ENCODE measurements around the gene LOXL3.

Gene LOXL3

DNA sequence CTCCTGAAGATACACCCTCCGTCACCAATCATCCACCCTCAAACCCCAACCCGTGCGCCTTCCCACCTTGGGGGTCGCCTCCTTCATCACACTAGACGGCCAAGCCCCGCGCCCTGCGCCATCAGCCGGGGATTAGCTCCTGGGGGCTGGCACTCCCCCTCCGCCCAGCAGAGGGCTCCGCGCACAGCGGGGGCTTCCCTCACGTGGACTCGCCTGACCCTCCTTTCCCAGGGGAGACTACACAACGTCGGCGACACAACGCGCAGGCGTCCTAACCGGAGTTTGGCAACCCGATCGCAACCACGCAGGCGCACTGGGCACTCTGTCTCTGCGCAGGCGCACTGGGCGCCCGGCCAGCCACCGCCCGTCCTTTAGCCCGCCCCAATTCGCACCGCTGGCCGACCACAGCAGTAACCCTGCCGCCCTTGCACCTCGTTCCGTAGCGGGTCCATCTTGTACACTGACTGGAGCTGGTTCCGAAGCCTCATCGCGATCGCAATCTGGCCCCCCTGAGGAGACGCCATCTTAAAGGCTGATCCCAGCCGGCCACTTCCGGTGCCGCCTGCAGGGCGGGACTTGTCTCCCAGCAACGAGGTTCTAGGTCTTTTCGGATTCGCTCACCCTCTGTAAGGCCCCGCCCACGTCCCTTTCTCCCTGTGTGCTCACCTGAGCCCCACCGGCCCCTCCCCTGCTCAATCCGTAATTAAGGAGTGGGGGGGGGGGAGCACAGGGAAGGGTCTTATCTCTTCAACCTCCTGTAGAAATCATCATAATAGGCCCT lies 46.4 kb downstream of the LOXL3 start, which contains the start of gene PCGF1:
Gene PCGF1, minus strand, starts transcription at position 551 of the 781 bp plus-strand sequence. Its CDS starts 27 bp downstream, at position 524.
- DNase-seq (ENCODE audit: low read depth in 2 of 2) = peak; percentile 99

DNA sequence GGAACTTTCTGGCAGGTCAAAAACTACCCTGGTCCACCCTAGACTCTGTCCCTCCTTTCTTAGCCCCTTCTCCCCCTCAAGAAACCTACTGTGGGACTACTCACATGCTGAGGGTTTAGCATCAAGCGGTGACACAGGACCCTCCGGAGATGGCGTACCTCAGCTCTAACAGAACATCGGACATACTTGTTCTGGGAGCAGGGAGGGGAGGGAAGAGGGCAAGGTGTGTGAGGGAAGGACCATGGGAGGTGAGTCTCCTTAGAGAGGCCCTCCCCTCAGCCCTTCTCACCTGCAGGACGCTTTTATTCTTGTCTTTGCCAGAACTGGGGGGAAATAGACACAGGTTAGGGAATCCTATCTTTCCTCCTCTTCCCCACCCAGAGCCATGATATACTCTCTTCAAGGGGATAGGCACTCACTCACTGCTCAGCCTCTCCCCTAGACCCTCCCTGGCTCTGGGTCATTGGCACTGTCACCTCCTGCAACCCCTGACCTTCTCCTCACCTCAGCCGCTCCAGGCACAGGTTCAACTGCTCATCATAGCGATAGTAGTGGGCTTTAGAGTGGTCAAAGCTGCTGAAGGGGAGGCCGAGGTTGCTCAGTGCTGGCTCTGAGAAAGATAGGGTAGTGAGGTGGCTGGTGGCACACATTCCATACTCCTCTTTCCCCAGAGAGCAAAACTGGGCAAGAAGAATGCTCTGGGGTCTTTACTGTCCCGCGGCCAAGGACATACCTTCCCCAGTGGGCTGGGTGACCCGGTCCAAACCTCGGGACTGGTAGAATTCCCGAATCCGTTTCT lies 48.1 kb downstream of the LOXL3 start:
- DNase-seq (ENCODE audit: low read depth in 2 of 2) = no peak

- DNase-seq (ENCODE audit: low read depth in 2 of 2) = no peak
Observed at GRCh38 chr2:74504591-74504990, 49.2 kb downstream of the LOXL3 start.

GRCh38 chr2:74503506-74504475 lies 50.0 kb downstream of the LOXL3 start:
- DNase-seq (ENCODE audit: low read depth in 2 of 2) = no peak

GRCh38 chr2:74502720-74503505 lies 50.8 kb downstream of the LOXL3 start:
- no peak for DNase-seq (ENCODE audit: low read depth in 2 of 2)

DNA sequence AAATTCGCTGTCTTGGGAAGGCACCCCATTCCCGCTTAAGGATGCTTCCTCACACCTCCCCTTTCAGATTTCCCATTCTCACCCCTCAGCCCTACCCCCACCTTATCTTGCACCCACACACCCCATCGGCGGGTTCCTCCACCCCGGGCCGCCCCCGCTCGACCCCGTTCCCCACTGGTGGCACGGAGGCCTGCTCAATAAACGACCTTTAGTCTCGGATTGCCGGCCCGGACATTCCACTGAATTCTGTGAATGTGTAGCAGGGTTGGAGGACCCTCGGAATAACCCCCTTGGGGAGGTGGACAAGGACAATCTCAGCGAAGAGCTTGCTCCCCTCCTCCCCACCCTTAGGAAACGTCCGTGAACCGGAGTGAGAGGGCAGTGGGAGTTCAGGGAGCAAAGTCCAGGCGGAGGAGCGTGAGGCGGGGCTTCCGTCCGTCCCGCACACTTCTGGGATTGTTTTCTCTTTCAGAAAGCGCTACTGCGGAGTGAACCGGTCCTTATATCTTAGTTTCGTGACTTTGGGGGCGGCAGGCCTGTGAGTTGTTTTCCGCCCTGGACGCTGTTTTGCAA lies 51.5 kb downstream of the LOXL3 start:
- no peak for DNase-seq (ENCODE audit: low read depth in 2 of 2)

DNA sequence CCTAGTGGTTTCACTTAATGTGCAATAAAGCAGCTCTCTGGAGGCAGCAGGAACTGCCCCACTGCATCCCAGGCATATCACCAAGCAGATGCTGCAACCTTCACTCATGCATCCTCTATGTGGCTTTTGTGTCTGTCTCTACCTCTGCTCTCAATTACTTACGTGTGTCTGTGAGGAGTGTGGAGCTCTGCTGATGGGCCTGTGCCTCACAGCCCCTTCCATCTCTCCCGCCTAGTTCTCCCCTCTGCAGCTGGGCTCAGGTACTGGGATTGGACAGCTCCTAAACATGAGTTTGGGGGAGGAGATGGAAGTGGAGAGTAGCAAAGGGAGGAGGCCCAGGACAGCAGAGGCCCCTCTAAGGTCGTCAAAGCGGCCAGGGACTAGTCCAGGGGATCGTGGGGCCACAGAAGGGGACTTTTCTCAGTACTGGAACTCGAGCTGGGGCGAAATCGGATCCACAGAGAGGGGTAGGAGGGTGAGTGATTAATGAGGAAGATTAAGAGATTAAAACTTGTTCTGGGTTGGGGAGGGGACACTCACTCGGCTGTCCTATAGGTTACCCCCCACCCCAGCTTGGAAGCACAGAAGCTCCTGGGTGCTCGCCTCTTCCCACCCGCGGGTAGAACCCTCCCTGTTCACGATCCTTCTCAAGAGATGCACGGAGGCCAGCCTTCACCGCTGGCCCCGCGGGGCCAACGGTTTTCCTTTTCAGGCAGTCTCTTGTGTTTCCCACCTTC lies 52.2 kb downstream of the LOXL3 start:
- no peak for DNase-seq (ENCODE audit: low read depth in 2 of 2)

DNA sequence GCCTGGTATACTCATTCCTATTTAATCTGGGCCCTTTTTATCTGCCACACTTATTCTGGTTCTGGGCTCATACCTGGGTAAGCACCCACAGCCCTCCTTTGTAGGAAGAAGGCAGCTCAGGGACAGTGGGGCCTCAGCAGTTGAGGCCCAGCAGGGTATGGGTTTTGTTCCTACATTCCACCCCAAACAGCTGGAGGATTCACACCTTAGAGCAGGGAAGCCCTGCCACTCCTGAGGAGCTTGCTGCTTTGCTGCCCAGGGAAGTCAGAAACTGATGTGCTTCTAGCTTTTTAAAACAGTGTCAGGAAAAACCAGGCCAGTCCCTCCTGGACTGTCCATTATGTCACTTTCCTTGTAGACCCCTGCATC lies 53.2 kb downstream of the LOXL3 start:
- DNase-seq (ENCODE audit: low read depth in 2 of 2) = no peak

DNA sequence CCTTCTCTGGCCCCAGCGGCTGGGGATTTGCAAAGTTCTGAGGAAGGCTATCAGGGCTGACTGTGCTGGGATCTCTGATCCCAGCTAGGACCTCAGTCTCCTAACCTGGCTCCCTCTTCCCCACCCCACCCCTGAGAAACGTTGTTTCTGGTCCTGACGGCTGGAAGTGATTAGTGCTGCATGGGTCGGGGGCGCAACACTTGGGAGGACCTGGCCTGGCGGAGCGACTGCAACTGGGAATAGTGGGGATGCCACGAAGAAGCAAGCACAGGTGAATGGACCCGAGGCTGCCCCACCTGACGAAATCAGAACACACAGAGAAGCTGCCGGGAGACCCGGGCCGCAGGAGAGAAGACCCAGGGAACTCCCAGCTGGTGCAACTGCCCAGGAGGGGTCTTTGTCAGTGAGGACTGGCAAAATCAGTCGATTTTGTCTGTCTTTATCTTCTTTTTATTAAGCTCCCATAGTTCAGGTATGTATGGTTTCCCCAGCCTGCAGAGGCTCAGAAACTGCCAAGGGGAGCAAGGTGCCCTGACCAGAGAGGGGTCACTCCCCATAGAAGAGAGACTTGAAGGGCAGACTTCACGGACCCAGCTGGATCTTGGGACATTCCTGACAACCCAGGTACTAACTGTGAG lies 53.7 kb downstream of the LOXL3 start:
- DNase-seq (ENCODE audit: low read depth in 2 of 2) = no peak

GRCh38 chr2:74499267-74499939 lies 54.3 kb downstream of the LOXL3 start, which contains the start of gene LBX2:
LBX2 (minus strand) TSS chr2:74499603; CDS start chr2:74499537, 66 bp downstream.
- no peak for DNase-seq (ENCODE audit: low read depth in 2 of 2)

GRCh38 chr2:74498500-74499266 lies 55.1 kb downstream of the LOXL3 start:
- DNase-seq (ENCODE audit: low read depth in 2 of 2) = no peak

DNA sequence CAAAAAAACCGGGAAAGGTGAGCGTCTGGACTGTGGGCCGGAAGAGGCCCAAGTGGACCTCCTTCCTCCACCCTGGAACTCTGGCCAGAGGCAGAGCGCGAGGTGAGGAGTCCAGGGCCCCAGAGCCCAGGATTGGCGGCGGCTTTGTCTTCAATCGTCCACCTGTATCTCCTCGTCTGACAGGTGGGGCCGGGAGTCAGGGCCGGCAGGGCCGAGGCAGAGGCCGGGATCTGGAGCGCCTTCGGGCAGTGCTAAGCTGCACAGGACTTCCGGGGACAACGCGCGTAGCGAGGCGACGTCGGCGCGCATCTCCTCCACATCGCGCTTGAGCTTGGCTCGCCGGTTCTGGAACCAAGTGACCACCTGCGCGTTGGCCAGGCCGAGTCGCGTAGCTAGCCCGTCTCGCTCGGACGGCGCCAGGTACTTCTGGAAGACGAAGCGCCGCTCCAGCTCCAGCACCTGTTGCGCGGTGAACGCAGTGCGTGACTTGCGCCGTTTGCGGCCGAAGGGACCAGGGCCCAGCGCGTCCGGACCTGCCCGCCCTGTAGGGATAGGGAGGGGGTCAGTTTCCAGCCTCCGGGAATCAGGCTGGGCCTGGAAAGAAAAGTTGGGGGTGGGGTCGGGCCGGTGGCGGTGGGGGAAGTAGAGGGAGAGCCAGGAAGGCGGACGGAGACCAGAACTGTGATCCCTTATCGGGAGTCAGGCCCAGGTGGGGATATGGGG lies 55.8 kb downstream of the LOXL3 start:
- no peak for DNase-seq (ENCODE audit: low read depth in 2 of 2)

DNA sequence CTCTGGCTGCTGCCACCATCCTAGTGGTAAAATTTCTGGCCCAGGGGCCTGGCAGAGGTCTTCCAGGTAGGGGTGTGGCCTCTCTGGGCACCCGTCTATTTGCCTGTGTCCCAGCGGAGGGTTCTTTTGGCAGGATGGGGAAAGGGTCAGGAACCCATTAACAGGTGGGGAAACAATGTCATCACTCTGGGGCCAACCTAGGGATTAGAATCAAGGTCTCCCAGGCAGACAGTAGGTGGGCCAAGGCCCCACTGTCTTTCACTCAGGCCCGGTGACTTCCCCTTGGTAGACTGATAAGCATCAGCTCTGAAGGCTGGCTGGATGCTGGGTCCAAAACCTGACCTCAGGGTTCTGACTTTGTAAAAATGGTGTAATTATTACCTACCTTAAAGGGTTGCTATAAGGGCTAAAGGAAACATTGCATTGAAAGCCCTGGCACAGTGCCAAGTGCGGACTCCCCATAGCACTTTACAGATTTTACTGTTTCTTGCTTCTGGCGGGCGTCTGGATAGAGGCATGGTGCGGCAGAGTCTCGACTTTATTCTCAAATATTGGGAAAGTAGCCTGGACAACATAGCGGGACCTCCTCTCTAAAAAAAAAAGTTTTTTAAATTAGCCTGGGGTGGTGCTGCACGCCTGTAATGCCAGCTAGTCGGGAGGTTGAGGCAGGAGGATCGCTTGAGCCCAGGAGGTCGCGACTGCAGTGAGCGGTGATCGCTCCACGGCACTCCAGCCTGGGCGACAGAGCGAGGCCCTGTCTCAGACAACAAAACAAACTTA lies 56.6 kb downstream of the LOXL3 start:
- no peak for DNase-seq (ENCODE audit: low read depth in 2 of 2)

GRCh38 chr2:74495440-74495839 lies 58.3 kb downstream of the LOXL3 start:
- no peak for DNase-seq (ENCODE audit: low read depth in 2 of 2)

- no peak for DNase-seq (ENCODE audit: low read depth in 2 of 2)
Observed at GRCh38 chr2:74493546-74493945, 60.2 kb downstream of the LOXL3 start.

Data from activated CD4-positive, alpha-beta T cell treated with anti-CD3 and anti-CD28 coated beads for 24 hours (primary cell).